HG03175 (cell line): ENCODE measurements around the gene PITX3.
A peak's percentile ranks its signal among the peaks of the same experiment; 100 is the strongest.
"Not testable (repeated sequence)": the region's sequence is repeated elsewhere in the genome, so short reads cannot be mapped to it uniquely, and the experiment has no call there.

Experiments used
- ATAC-seq: cut with Tn5 transposase; IDR thresholded peaks from one replicate; pipeline ENCODE4 v1.9.1; 2021; ENCODE audit warnings: mild to moderate bottlenecking, moderate library complexity; ENCODE audit not compliant: unreplicated experiment

PITX3 gene

GRCh38 chr10:102261196-102261595, 19.9 kb upstream of the PITX3 start:
- ATAC-seq = no peak

DNA sequence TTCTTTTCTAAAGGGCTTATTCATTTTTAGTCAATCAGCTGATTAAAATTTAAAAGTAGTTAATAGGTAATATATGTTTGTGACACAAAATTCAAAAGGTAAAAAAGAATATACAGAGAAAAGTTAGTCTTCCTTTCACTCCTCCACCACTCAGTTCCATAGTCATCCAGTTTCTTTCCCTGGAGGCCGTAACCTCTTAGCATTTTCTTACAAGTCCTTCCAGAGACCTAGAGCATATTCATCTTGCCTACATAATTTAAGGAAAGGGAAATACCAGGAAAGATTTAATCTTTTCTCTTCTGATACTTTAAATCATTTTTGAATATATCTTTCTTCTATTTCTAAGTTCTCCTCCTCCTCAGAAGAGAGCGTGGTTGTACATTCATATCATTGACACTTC, 14.1 kb upstream of the PITX3 start:
- no peak for ATAC-seq

DNA sequence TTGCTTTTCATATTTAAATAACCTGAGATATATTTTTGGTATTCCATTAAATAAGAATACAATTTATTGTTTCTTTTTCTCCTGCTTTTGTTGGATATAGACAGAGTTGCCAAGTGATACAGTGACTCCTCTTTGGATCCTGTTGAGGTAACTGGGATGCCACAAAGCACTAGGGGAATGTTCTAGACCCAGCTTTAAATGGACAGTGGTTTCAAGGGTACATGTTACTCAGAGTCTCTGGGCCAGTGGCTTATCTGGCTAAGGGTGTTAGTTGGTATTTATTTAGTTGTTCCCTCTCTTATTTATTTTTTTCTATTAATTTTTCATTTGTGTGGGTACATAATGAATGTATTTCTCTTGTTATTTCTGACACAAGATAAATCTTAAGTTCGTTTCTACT, 13.1 kb upstream of the PITX3 start:
- no peak for ATAC-seq

DNA sequence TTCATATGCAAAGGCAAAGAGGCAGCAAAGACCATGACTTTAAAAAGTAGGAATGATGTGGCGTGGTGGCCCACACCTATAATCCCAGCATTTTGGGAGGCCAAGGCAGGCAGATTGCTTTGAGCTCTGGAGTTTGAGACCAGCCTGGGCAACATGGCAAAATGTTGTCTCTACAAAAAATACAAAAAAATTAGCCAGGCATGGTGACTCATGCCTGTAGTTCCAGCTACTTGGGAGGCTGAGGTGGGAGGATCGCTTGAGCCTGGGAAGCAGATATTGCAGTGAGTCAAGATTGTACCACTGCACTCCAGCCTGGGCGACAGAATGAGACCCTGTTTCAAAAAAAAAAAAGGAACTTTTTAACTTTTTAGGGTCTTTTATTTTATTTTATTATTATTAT, 11.2 kb upstream of the PITX3 start:
- ATAC-seq = not testable (repeated sequence)

GRCh38 chr10:102247734-102248133, 6.4 kb upstream of the PITX3 start:
- ATAC-seq = no peak

- ATAC-seq = no peak
Observed at GRCh38 chr10:102246261-102246660, 4.9 kb upstream of the PITX3 start.

DNA sequence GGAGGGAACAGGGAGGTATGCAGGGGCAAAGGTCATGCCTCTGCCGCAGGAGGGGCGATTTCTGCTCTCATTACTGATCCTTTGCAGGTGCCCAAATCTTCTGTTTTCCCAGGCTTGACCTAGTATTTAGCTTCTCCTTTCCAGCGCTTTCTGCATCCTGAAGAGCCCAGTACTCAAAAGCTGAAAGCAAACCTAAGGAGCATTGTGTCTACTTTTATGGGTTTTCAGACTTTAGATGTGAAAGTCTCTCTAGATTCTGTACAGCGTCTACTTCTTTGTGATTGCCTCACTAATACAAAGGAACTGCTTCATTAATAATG, 4.6 kb upstream of the PITX3 start:
- no peak for ATAC-seq

DNA sequence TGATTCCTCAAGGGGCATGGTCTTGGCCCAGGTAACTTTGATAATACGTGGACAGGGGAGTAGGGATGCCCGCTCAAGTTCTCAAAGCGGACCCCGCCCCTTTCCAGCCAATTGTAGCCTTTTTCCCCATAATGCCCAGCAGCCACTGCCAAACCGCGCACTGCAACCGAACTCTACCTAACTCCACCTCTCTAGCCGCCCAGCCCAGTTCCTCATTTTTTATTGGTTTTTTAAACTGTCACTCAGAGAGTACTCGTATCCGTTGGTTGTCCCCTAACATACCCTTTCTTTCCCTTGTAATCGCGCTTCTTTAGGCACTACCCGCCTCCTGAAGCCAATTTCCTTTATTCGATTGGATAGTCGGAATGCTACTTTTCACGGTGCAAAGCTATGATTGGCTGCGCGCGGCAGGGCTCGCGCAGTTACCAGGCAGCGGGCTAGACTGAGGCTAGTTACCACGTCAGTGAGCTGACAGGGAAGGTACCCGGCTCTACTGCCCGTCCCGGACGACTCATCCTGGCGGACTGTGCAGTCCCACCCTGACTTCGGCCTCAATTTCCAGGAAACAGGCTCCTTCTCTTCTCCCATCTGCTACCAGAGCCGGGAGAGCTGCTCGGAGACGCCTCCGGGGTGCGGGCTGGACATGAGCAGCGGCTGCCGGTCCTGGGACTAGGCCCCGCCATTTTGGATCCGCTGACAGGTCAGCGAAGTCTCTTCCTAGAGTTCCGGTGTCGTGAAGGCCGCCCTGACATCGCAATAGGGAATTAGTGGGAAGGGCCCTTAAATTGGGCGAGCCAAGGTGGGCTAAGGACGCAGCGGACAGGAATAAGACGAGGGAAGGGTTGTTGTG, 4.0 kb upstream of the PITX3 start, which contains the start of gene GBF1:
TSS of gene GBF1 (plus strand) at position 451 of the 850 bp plus-strand sequence. CDS start 13,407 bp downstream, outside the sequence.
- peak; percentile 90 for ATAC-seq

DNA sequence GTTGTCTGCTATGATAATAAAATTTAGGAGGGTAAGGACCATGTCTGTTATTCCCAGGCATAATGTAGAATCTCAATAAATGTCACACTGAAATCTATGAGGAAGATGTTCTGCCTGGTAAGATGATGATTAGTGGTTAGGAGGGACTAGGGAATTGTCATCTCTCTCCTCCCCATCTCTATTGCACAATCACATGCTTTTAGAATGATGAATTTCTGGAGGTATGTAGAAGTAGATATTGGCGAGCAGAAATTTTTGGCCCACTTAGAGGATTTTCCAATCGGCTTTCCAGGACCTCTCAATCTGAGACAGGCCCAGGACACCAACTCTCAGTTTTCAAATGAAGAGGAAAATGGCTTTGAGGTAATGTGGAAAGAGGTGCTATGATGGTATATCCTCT, 2.0 kb upstream of the PITX3 start:
- ATAC-seq = no peak

DNA sequence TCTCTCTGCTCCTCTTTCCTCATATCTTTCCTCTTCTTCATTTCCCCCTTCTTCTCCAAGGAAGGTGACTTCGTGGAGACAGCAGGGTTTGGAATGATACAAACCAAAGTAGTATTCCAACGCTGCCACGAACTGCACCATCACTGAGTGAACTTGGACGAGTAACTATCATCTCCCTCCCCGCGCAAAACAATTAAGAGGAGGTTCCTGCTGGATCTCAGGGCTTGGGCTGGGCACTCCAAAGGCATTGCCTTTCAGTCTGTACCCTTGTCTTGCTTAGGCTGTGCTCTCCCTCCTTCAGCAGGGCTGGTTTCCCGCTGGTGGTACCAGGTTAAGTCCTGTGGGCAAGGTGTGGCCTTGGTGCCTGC, 790 bp upstream of the PITX3 start:
- no peak for ATAC-seq

DNA sequence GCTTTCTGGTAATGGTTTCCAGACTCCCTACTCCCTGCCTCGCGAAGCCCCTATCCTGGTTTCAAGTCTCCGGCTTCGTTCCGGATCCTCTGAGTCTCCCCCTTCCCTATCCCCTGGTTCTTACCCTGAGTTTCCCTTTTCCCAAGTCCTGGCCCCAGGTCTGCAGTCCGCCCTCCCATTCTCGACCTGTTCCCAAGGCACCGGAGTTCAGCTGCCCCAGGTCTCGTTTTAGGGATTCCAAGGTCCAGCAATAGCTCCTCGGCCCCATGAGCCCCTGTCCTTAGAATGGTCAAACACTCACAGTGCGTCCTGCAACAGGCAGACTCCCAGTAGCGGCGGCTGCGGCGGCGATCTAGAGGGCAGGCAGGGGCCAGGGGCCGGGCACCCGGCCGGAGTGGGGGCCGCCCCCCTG, 274 bp downstream of the PITX3 start:
- ATAC-seq = no peak

DNA sequence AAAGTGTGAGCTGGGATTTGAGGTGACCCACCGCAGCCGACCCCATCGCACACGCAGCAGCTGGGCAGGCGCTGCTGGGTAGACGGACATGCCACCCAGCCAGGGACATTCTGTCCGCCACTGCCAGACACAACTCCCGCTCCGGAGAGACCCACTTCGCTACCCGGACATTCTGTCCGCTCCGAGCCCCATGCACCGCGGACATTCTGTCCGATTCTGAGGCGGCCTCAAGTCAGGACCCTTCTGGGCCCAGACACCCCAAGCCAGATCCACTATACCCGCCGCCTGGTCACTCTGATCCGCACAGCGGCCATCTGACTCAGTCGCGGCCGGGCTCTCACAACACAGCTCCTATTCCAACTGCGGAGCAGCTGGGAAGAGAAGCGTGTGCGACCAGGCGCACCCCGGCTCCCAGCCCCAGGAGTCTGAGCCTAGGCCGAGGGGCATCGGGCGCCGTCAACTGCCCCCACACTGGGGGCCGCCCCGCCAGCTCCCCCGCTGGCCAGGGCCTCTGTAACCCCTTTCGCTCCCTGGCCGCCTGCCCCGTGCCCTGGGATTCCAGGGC, 763 bp downstream of the PITX3 start:
- ATAC-seq = no peak

DNA sequence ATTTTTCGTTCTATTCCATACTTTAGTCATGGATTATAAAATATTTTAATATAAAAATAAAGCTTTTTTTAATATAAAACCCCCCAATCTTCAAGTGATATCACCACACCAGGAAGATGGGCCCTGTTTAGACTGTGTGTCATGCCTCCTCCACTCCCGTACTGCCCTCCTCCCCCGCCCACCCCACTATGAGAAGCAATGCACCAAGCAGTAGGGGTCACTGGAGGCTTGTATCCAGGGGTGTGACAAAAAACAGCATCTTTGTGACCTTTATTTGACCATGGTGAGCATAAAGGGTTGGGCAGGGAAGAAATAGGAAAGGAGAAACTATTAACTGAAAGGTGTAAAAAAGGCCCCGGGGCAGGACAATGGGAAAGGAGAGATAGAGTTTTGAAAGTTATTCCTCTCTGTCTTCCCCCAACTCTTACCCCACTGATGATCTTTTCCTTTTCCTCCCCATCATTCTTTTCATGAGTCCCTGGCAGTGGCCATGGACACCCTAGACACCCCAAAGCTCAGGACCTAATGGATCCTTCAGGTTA, 3.5 kb downstream of the PITX3 start:
- no peak for ATAC-seq

- no peak for ATAC-seq
Observed at GRCh38 chr10:102236006-102236405, 5.3 kb downstream of the PITX3 start.

DNA sequence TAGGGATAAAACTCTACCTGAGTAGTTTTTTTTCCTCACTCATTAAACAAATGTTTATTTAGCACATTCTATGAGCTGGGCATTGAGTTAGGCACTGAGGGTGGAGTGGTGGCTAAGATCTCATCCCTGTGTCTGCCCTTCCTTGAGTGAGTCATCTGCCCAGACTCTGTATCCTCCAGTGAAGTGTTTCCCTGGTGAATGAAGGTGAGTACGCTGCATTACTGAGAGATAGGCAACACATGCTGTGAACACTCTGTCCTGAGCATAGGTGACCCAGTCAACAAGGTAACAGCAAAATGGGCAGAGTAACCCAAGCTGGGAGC, 5.8 kb downstream of the PITX3 start:
- ATAC-seq = no peak

DNA sequence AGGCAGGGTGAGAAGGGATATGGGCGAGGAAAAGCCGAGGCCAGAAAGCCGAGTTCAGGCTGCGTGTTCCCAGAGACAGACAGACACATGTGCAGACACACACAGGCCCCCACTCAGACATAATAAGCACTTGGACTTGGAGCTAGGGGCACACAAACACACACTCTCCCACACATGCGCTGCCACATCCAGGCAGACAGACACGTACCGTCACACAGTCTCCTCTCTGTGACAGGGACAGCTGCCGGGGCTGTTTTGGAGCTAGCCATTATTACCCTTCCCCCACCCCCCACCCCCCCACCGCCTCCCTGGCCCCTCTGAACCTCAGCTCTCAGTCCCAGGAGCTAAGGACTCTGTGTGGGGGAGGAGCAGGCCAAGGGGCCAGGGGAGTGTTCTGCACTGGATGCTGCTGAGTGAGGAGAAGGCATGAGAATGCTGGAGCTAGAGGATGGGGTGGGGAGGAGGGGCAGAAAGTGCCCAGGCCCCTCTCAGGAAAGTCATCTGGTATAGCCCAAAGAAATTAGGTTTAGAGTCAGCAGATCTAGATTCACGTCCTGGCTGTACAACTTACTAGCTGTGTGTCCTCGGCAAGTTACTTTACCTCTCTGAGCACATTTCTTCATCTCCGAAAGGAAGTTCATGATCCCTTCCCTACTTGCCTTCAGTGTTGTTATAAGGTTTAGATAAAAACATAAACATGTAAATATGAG, 6.3 kb downstream of the PITX3 start:
- ATAC-seq = no peak

- ATAC-seq = no peak
Observed at GRCh38 chr10:102233997-102234396, 7.3 kb downstream of the PITX3 start.

DNA sequence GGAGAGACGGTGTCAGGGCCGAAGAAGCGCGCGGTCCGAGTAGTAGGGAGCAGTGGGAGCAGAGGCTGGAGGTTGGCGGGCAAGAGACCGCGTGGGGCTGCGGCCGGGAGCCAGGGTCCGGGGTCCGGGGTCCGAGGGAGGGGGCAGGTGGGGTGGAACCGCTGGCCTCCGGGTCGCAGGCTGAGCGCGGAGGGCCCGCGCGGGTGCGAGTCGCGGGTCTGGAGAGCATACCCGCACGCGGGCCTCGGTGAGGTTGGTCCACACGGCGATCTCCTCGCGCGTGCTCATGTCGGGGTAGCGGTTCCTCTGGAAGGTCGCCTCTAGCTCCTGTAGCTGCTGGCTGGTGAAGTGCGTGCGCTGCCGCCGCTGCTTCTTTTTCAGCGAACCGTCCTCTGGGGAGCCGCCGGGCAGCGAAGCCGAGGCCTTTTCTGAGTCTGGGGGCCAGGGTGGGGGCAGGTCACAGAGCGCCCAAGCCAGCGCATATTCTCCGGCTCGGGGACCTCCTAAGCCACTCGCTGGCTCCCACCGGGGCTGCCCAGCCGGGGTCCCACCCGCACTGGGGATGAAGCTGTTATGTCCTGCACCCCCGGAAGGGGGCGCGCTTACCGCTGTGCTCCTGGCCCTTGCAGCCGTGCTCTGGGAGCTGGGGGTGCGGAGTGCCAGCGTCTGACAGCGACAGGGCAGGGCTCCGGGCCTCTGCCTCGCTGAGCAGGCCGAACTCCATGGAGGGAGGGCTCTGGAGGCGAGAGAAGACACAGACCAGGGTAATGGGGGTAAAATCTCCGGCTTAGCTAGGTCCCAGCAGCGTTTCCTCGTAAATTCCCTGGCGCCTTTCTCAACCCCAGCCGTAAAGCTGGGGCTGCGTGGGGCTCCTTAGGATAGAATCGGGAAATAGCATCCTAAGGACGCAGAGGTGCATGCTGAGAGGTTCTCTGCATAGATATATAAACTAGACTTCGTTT, 9.7 kb downstream of the PITX3 start:
- ATAC-seq = no peak

DNA sequence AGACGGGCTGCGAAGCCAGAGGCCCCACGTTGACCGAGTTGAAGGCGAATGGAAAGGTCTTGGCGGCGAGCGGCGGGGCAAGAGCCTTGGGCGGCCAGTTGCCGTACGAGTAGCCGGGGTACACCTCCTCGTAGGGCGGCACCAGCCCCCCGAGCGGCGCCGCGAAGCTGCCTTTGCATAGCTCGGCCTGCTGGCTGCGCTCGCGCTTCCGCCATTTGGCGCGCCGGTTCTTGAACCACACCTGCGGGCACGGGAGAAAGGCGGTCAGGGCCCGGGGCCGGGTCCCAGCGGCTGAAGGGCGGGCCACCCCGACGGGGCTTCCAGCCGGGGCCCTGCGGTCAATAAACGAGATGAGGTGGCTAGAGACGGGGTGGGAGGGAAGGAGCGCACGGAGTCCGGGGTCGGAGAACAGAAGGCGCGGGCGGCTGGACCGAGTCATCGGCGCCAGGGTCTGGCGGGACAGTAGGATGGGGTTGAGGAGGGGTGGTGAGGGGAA, 10.4 kb downstream of the PITX3 start:
- ATAC-seq = no peak

GRCh38 chr10:102230264-102230860, 10.9 kb downstream of the PITX3 start:
- ATAC-seq = no peak
